Measurements from ENCODE around the gene DCST1. TPM values are rescaled to one million over a fixed set of nuclear protein-coding genes. Genes with fewer than 3 reads are reported as not detected.

The DCST1 gene
- total RNA-seq, 1 donor from 2014 or later: not detected

- intact Hi-C loops (cut with DNase I): loop anchor here (5.0 kb wide), 1 partner anchor 101 kb away; the partner anchor contains the start of gene PYGO2
- DNase-seq: peak; percentile 88
- peak; percentile 94 for ATAC-seq (ENCODE audit: poor library complexity)
These were observed 30.0 kb downstream of the DCST1 start, which contains the start of gene EFNA4 for GRCh38 chr1:155063550-155064110. EFNA4 (plus strand) TSS chr1:155063740; CDS start chr1:155063824, 84 bp downstream.

DNA sequence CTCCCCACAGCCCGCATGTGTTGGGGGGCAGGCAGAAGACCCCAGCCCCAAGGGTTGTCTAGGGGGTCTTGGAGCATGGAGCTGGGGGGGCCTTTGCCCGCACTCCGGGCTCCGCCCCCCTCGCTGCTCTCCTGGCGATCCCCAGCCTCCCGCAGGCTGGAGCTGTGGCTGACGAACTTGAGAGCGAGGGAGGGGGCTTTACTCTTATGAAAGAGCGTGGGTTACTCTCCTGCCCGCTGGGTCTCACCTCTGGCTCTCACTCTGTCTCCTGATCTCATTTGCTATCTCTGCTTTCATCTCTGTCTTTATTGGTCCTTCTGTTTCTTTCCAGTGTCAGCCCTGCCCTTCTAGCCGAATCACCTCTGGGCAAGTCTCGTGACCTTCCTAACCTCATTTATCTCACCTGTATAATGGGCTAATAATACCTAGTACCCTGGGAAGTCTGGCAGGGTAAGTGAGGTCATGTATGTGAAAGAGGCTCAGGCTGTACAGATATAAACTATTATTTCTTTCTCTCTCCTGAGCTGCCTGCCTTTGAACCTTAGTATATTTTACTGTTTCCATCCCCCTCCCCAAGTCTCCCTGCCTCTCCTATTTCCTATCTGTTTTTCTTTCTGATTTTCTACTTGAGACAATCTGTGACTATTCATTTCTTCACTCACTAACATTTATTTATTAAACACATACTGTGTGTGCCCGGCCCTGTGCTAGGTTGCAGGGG, 30.6 kb downstream of the DCST1 start:
- ATAC-seq (ENCODE audit: poor library complexity) (peak; percentile 18), DNase-seq (no peak)
- intact Hi-C loops (cut with DNase I): loop anchor here (5.0 kb wide), 1 partner anchor 102 kb away; the partner anchor contains the start of gene PYGO2

DNA sequence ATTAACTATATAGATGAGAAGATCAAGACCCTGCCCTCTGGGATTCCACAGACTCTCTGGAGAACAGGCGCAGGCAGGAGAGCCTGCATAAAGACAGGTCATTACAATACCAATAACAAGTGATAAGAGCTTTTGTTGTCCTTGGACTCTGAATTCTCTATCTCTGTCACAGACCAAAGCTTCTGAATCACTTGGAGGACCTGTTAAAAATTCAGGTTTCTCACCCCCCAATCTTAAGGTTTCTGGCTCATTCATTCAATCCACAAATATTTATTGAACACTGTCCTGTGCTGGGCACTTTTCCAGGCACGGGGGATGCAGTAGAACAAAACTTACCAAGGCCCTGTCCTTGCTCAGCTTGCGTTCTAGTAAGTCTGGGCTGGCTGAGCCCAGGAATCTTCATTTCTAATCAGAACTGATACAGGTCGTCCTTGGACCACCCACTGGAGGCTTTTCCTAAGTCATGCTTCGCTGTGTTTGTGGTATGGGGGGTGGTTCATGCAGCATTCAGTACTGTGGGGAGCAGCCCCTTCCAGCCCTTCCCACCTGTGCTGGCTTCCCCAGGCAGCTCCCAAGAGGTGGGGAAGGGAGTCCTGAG, 31.3 kb downstream of the DCST1 start:
- ATAC-seq (ENCODE audit: poor library complexity) (no peak), DNase-seq (no peak)
- intact Hi-C loops (cut with DNase I): loop anchor here (5.0 kb wide), 1 partner anchor 103 kb away; the partner anchor contains the start of gene PYGO2

DNA sequence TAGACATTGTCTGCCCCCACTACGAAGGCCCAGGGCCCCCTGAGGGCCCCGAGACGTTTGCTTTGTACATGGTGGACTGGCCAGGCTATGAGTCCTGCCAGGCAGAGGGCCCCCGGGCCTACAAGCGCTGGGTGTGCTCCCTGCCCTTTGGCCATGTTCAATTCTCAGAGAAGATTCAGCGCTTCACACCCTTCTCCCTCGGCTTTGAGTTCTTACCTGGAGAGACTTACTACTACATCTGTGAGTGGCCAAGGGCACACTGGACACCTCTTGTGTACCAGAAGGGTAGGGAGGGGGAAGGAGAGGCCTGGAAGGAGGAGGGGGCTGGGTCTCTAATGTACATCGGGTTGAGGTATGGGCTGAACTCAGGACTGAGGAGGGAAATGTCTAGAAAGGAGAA, 33.2 kb downstream of the DCST1 start:
- DNase-seq (no peak), ATAC-seq (ENCODE audit: poor library complexity) (no peak)
- intact Hi-C loops (cut with DNase I): no loop called here

- ATAC-seq (ENCODE audit: poor library complexity) (no peak), DNase-seq (no peak)
- intact Hi-C loops (cut with DNase I): no loop called here
These were observed 35.0 kb downstream of the DCST1 start for GRCh38 chr1:155068599-155068998.

- DNase-seq: no peak
- intact Hi-C loops (cut with DNase I): no loop called here
These were observed 36.0 kb downstream of the DCST1 start for GRCh38 chr1:155069551-155070157.

GRCh38 chr1:155070158-155070621, 36.6 kb downstream of the DCST1 start:
- DNase-seq (no peak), ATAC-seq (ENCODE audit: poor library complexity) (no peak)
- intact Hi-C loops (cut with DNase I): no loop called here

More at GRCh38 chr1:155069551-155070157, 36.0 kb downstream of the DCST1 start:
- no peak for ATAC-seq (ENCODE audit: poor library complexity)

DNA sequence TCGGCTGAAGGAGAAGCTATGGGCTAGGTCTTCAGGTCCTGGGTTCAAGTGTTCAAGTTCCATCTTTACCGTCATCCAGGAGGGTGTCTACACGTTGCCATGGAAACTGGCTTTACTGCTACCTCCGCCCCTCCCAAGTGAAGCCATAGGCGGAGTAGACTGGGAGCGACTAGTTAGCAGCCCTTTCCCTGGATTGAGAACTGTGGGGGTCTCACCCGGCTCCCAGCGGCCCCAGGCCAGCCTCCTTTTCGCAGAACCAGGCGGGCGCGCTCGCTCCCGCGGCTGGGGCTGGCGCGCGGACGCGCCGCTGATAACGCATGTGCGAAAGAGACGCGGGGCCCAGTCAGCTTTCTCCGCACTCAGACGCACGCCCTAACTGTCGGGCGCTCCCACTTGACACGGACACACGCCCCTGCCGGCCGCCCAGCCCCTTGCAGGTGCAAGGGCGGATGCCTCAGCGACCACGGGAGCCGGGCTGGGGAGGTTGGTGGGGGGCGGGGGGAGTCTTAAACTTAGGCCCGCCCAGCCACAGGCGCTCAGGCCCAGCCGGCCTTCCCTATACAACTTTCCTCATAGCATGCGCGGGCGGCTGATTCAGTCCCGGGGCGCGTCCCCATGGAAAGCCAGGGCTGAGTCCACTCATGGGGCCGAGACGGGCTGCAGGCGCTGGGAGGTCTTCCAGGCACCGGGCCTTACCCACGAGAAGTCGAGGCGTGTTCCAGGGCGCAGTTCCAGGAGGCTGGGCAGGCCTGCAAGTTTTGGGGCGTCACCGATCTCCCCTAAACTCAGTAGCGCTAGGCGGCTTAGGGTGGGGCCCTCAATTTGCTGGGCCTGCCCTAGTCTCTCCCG, 37.3 kb downstream of the DCST1 start:
- intact Hi-C loops (cut with DNase I): no loop called here
- ATAC-seq (ENCODE audit: poor library complexity) (peak; percentile 93), DNase-seq (peak; percentile 90)

DNA sequence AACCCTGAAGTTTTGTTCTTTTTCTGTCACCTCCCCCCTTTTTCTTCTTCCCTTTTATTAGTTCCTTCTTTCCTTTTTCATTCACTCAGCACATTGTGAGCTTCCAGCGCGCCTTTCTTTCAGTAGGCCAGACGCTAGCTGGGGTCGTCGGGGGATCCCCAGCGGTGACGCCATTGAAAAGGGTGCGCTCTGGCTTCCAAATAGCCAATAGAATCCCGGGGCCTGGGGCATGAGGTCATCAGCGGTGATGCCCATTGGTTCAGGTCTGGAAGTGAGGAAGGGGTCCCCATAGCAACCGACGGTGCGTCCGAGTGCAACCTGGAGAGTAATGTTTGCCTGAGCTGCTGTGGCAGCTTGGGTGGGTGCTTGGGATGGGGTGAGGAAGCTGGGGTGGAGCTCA, 38.1 kb downstream of the DCST1 start:
- ATAC-seq (ENCODE audit: poor library complexity) (no peak), DNase-seq (peak; percentile 26)
- intact Hi-C loops (cut with DNase I): no loop called here

DNA sequence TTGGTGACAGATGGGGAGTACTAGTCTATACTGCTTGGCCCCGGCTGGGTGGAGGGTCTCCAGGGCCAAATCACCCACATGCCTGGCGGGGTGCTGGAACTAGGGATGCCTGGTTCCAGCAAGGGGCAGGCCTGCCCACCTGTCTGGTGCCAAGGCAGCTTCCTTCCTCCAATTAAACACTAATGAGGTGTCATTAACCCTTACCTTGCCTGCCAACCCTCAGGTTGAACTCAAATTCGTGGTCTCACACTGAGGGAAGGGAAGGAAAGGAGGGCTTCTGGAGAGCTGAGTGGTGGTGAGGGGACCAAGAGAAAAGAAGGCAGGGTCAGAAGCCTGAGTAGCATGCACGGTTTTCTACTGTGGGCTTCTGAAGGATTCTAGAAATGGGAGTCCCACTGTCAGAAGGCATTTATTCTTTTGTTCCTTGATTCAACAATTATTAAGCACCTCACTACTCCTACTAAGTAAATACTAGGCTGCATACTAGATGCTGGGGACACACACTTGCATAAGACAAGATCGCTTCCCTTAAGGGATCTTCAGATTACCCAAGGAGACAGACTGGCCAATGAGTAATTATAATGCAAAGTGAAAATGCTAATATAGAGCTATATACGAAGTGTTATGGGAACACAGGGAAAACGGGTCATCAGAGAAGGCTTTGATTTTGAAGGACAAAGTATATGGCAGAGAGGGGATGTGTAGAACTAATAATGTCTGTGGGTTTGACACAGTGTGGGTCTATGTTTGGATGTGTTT, 39.1 kb downstream of the DCST1 start:
- intact Hi-C loops (cut with DNase I): no loop called here
- ATAC-seq (ENCODE audit: poor library complexity) (no peak), DNase-seq (no peak)

DNA sequence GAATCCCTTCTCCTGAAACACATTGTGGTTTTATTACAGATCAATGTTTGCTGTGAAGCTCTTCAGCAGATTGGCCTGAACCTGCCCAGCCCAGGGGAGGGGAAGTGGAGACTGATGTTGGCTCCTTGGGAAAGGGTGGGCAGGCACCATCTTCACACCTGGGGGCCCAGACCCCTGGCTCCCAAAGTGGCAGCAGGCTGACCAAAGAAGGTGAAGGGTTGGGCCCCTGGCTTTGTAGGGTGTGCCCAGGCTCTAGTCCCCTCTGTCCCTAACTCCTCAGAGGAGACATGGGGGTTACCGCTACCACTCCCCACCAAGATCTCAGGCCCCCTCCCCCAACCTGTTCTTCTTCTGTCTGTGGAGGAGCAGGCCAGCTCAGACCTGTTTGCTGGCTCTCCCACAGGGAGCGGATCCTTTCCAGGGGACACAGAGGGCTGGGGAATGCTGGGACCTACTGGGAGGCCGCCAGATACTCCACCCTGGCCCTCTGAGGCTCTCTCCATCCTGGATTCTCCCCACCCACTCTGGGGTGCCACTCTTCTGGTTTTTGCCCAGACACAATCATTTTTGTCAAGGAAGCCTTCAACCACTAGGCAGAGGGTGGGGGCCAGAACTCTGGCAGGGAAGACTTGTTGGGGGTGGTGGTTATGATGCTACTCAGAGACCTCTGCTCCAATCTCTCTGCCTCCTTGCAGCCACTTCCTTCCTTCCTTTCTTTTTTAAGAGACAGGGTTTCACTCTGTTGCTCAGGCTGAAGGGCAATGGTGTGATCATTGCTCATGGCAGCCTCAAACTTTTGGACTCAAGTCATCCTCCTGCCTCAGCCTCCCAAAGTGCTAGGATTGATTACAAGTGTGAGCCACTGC, 40.0 kb downstream of the DCST1 start:
- ATAC-seq (ENCODE audit: poor library complexity) (no peak), DNase-seq (peak; percentile 10)
- intact Hi-C loops (cut with DNase I): no loop called here

DNA sequence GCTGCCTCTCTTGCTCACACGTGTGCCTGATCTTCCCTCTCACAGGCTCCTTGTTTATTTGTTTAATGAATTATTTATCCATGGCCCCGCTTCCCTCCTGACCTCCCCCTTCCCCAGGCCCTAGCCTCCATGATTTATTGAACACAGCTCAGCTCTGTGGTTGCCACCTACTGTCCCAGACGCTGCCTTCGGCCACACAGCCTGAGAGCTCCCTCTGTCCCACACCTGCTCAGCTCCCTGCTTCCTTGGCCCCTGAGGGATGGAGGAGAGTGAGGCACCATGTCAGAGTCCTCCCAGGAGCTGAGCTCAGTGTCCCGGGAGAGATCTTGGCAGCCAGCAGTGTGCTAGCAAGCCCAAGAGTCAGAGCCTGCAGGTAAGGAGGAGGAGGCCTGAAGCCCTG, 41.9 kb downstream of the DCST1 start:
- intact Hi-C loops (cut with DNase I): no loop called here
- ATAC-seq (ENCODE audit: poor library complexity) (no peak), DNase-seq (no peak)

DNA sequence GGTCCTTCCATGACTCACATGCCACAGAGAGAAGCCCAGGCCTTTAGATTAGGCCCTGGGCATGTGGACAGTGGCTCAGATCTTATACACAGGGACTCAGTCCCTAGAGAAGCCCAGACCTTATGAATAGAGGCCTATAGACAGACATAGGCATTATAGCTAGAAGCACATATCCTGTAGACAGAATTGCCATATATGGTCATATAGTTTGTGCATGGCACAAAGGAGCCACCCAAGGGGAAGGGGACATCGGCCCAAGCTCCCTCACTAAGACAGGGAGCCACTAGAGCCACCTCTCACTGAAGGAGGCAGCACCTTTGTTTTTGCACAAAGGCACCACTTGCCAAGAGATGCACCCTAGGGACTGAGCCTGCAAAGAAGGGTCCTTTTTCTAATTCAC, 42.7 kb downstream of the DCST1 start:
- DNase-seq: no peak
- ATAC-seq (ENCODE audit: poor library complexity): no peak
- intact Hi-C loops (cut with DNase I): no loop called here

- DNase-seq (no peak), ATAC-seq (ENCODE audit: poor library complexity) (no peak)
- intact Hi-C loops (cut with DNase I): no loop called here
These were observed 43.7 kb downstream of the DCST1 start for GRCh38 chr1:155077346-155077745.

GRCh38 chr1:155077758-155078445, 44.3 kb downstream of the DCST1 start:
- DNase-seq (no peak), ATAC-seq (ENCODE audit: poor library complexity) (no peak)
- intact Hi-C loops (cut with DNase I): no loop called here

DNA sequence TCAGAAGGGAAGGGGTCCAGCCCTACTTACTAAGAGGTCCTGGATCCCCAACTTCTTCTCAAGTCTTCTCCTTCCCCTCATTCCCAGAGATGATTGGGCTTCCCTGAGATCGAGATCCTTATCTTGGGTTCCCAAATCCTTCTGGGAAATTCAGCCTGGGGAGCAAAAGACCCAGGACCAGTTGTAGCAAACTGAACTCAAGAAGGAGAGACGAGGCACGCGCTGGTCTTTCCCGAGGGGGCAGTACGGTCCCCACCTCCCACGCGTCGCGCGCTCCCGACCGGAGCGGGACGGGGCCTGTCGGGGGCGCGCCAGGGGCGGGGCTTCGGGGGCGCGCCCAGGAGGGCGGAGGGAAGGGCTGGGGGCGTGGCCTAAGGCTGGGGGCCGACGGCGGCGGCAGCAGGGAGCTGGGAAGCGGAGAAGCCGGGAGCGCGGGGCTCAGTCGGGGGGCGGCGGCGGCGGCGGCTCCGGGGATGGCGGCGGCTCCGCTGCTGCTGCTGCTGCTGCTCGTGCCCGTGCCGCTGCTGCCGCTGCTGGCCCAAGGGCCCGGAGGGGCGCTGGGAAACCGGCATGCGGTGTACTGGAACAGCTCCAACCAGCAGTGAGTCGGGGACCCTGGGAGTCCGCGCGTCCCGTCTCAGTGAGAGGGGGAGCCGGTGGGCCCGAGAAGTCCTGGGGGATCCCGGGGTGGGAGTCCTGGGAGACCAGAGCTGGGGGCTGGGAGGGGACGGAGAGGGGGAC, 45.0 kb downstream of the DCST1 start, which contains the start of gene EFNA3:
TSS of gene EFNA3 (plus strand) at position 369 of the 741 bp plus-strand sequence. CDS start at position 474, 105 bp downstream.
- ATAC-seq (ENCODE audit: poor library complexity) (peak; percentile 84), DNase-seq (peak; percentile 80)
- intact Hi-C loops (cut with DNase I): no loop called here
